ENCODE results near the gene TSPAN9. TPM values are rescaled to one million over a fixed set of nuclear protein-coding genes. Genes with fewer than 3 reads are reported as not detected.

TSPAN9 gene
- total RNA-seq, 4 donors from 2014 or later = 27.8 to 47.2 (median 34.3) TPM

GRCh38 chr12:3103806-3104205 lies 26.6 kb downstream of the TSPAN9 start:
- TF ChIP-seq POLR2AphosphoS5 (IDR thresholded peaks at IDR 0.05) (no peak), POLR2A (IDR thresholded peaks at IDR 0.05) (no peak), EP300 (IDR thresholded peaks at IDR 0.05) (no peak)
- TF ChIP-seq, protein P1, sequence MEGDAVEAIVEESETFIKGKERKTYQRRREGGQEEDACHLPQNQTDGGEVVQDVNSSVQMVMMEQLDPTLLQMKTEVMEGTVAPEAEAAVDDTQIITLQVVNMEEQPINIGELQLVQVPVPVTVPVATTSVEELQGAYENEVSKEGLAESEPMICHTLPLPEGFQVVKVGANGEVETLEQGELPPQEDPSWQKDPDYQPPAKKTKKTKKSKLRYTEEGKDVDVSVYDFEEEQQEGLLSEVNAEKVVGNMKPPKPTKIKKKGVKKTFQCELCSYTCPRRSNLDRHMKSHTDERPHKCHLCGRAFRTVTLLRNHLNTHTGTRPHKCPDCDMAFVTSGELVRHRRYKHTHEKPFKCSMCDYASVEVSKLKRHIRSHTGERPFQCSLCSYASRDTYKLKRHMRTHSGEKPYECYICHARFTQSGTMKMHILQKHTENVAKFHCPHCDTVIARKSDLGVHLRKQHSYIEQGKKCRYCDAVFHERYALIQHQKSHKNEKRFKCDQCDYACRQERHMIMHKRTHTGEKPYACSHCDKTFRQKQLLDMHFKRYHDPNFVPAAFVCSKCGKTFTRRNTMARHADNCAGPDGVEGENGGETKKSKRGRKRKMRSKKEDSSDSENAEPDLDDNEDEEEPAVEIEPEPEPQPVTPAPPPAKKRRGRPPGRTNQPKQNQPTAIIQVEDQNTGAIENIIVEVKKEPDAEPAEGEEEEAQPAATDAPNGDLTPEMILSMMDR (IDR thresholded peaks at IDR 0.05) = no peak
- Histone ChIP-seq H3K9me3 (no peaks in the 10 kb centered on the region), H3K4me3 (no peak overlapping the region), H3K36me3 (no peaks in the 10 kb centered on the region), H3K27me3 (no peaks in the 10 kb centered on the region), H3K27ac (no peak overlapping the region), H3K4me1 (peaks cover 61% of the 10 kb centered on the region)
- no peak for DNase-seq (ENCODE audit: low spot score in 2 of 2)
- WGBS = 71% methylated on average over 7 of the region's 7 CpGs

DNA sequence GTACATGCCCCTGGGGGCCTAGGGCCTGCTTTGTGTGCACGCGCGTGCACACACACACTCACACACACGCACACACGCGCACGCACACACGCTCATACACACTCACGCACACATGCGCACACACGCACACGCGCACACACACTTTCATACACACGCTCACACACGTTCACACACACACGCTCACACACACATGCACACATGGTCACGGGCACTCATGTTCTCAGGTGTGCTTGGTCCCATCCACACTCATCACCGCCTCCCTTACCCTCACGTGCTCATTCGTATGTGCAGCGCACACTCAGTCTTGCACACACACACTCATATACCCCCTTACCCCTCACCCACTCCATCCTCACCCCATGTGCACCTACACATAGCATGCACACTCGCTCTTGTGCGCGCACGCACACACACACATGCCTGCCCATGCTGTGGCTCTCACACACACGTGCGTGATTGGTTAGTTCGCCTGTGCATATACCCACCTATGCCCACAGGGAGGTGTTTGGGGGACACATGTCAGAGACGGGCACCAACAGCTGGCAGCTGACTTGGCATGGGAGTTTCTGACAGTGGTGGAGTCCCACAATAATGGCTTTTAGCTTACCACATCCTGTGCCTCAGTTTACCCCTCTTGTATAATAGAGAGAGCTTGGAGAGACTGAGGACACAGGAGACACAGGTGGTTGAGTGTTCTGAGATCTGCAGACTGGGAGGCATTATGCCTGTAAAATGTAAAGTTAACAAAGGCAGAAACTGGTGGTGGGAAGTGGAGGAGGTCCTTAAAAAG lies 28.7 kb downstream of the TSPAN9 start:
- H3K4me3 ChIP-seq = no peak overlapping the region

GRCh38 chr12:3106579-3106978 lies 29.4 kb downstream of the TSPAN9 start:
- Histone ChIP-seq H3K36me3 (no peaks in the 10 kb centered on the region), H3K4me3 (no peak overlapping the region), H3K9me3 (no peaks in the 10 kb centered on the region), H3K27ac (no peak overlapping the region), H3K27me3 (no peaks in the 10 kb centered on the region), H3K4me1 (peaks cover 57% of the 10 kb centered on the region)
- TF ChIP-seq, protein P1 (IDR thresholded peaks at IDR 0.05) = no peak
- TF ChIP-seq POLR2A (IDR thresholded peaks at IDR 0.05) (no peak), EP300 (IDR thresholded peaks at IDR 0.05) (no peak), POLR2AphosphoS5 (IDR thresholded peaks at IDR 0.05) (no peak)
- whole genome bisulfite sequencing = 53% methylated on average over 7 of the region's 7 CpGs
- no peak for DNase-seq (ENCODE audit: low spot score in 2 of 2)

More for the DNA sequence above, 28.7 kb downstream of the TSPAN9 start:
- DNase-seq (ENCODE audit: low spot score in 2 of 2) = no peak
- no peaks in the 10 kb centered on the region for H3K27me3 ChIP-seq
- H3K4me1 ChIP-seq = peaks cover 64% of the 10 kb centered on the region
- no peaks in the 10 kb centered on the region for H3K9me3 ChIP-seq
- TF ChIP-seq EP300 (IDR thresholded peaks at IDR 0.05) = no peak
- TF ChIP-seq POLR2A (IDR thresholded peaks at IDR 0.05) = no peak
- TF ChIP-seq, protein P1 (IDR thresholded peaks at IDR 0.05) = no peak
- no peak for TF ChIP-seq POLR2AphosphoS5 (IDR thresholded peaks at IDR 0.05)
- H3K36me3 ChIP-seq = no peaks in the 10 kb centered on the region
- no peak overlapping the region for H3K27ac ChIP-seq
- 84% methylated on average over 29 of the region's 29 CpGs for whole genome bisulfite sequencing

DNA sequence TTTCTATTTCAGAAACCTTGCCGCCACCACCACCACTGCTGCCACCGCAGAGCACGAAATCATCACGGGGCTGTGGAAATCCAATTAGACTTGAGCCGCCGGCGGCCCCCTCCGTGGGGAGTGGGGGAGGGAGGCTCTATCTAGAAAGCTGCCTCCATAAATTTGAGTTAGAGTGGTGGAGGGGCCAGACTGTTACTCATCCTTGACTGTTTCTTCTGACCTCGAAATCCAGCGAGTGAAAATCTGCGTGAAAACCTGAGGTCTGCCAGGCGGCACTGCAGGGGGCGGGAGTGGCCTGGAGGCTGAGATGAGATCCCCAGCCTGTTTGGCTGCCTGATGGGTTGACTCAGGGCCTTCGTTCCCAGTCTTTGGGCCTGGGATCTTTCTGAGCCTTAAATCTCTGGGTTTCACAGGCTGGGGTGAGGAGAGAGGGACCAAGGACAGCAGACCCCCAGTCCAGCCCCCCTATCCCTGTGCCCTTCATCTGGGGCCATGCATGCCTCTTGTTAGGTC lies 29.9 kb downstream of the TSPAN9 start:
- DNase-seq (ENCODE audit: low spot score in 2 of 2) = no peak
- 75% methylated on average over 13 of the region's 14 CpGs for WGBS

GRCh38 chr12:3107954-3108353 lies 30.8 kb downstream of the TSPAN9 start:
- TF ChIP-seq EP300 (IDR thresholded peaks at IDR 0.05) (no peak), POLR2AphosphoS5 (IDR thresholded peaks at IDR 0.05) (no peak), POLR2A (IDR thresholded peaks at IDR 0.05) (no peak)
- TF ChIP-seq, protein P1 (IDR thresholded peaks at IDR 0.05) = no peak
- Histone ChIP-seq H3K9me3 (no peaks in the 10 kb centered on the region), H3K27me3 (no peaks in the 10 kb centered on the region), H3K36me3 (peaks cover 3% of the 10 kb centered on the region), H3K27ac (no peak overlapping the region), H3K4me3 (no peak overlapping the region), H3K4me1 (peaks cover 48% of the 10 kb centered on the region)
- no peak for DNase-seq (ENCODE audit: low spot score in 2 of 2)
- whole genome bisulfite sequencing = 82% methylated on average over 3 of the region's 3 CpGs

More for the DNA sequence above, 29.9 kb downstream of the TSPAN9 start:
- Histone ChIP-seq H3K4me3 (no peak overlapping the region), H3K36me3 (no peaks in the 10 kb centered on the region), H3K27ac (no peak overlapping the region), H3K27me3 (no peaks in the 10 kb centered on the region), H3K9me3 (no peaks in the 10 kb centered on the region), H3K4me1 (peaks cover 51% of the 10 kb centered on the region)
- TF ChIP-seq, protein P1 (IDR thresholded peaks at IDR 0.05) = no peak
- TF ChIP-seq POLR2AphosphoS5 (IDR thresholded peaks at IDR 0.05) (no peak), POLR2A (IDR thresholded peaks at IDR 0.05) (no peak), EP300 (IDR thresholded peaks at IDR 0.05) (no peak)

Measured in suprapubic skin (tissue), 4 donors.